Endothelial cell of umbilical vein (primary cell): ENCODE results near the gene CAV1. TPM values are rescaled to one million over a fixed set of nuclear protein-coding genes. Genes with fewer than 3 reads are reported as not detected.

Experiments
- BruUV-seq: library from RNA; stranded (reverse); fragments of 400-500 nt; replicated peaks from 2 replicates; lab custom pipeline; 2021; lab: Mats Ljungman, UMichigan
- CTCF ChIA-PET: fragments of 300-600, 350-600 bp; sonication (Branson Sonifier 250); formaldehyde crosslinking; loops from one replicate; lab custom pipeline; 2021; ENCODE audit warnings: antibody characterized with exemption, inconsistent platforms; lab: Charles Lee
- POLR2A ChIA-PET: fragments of 300-600, 350-600 bp; sonication (Branson Sonifier 250); formaldehyde crosslinking; loops from one replicate; lab custom pipeline; 2021; ENCODE audit warnings: antibody characterized with exemption, inconsistent platforms; lab: Charles Lee
- DNase-seq: peaks from one replicate; pipeline ENCODE4 v3.0.0-alpha.2; 2011; ENCODE audit warnings: low read depth, low spot score
- FAIRE-seq: peaks from 2 replicates; lab custom pipeline; 2011; peaks lifted over from hg19 to GRCh38; lab: Jason Lieb, UNC
- H2AFZ ChIP-seq: 2 replicates; pipeline ENCODE4 v1.6.0; 2012; ENCODE audit warnings: low read depth, low read length, control low read depth, inconsistent platforms
- H3K27ac ChIP-seq: 2 replicates; pipeline ENCODE4 v1.5.1; 2011; ENCODE audit warnings: low read depth, mild to moderate bottlenecking, control low read depth, low read length, moderate library complexity; ENCODE audit not compliant: insufficient read depth
- H3K27me3 ChIP-seq, 2 experiments: 2 replicates each; pipeline versions ENCODE4 v1.6.0 to v1.6.1; 2011; ENCODE audit warnings: low read length in 2 of 2, mixed read lengths in 1 of 2; ENCODE audit not compliant: control insufficient read depth in 2 of 2, insufficient read depth in 2 of 2
- H3K36me3 ChIP-seq, 2 experiments: 2 replicates in 1 of 2; 3 replicates in 1 of 2; pipeline ENCODE4 v1.5.1; 2011; ENCODE audit warnings: low read length in 2 of 2, mild to moderate bottlenecking in 1 of 2, moderate library complexity in 1 of 2; ENCODE audit not compliant: control insufficient read depth in 2 of 2, insufficient read depth in 2 of 2; ENCODE audit errors: extremely low read depth in 1 of 2
- H3K4me1 ChIP-seq: 3 replicates; pipeline ENCODE4 v1.5.1; 2011; ENCODE audit warnings: mild to moderate bottlenecking, low read length; ENCODE audit not compliant: control insufficient read depth, insufficient read depth; ENCODE audit errors: extremely low read depth
- H3K4me2 ChIP-seq: 2 replicates; pipeline ENCODE4 v1.6.1; 2011; ENCODE audit warnings: low read length, control low read depth, mixed read lengths; ENCODE audit not compliant: insufficient read depth
- H3K4me3 ChIP-seq, 3 experiments: fragments of 200-600 bp in 1 of 3; sonication (generic), shearing (Covaris generic) in 1 of 3; replicated peaks in 1 of 3; 2 replicates each; pipeline ENCODE4 v1.5.1; 2011 to 2016; ENCODE audit warnings: control low read depth in 3 of 3, low read length in 3 of 3, mild to moderate bottlenecking in 2 of 3, inconsistent platforms in 1 of 3, low read depth in 1 of 3, moderate library complexity in 1 of 3; ENCODE audit not compliant: insufficient read depth in 1 of 3
- H3K79me2 ChIP-seq: 2 replicates; pipeline ENCODE4 v1.6.0; 2012; ENCODE audit warnings: low read length, inconsistent platforms; ENCODE audit not compliant: control insufficient read depth, insufficient read depth
- H3K9ac ChIP-seq: replicated peaks from 2 replicates; pipeline ENCODE3; 2011; ENCODE audit warnings: low read length, control low read depth; ENCODE audit not compliant: insufficient read depth; ENCODE audit errors: extremely low read depth
- H3K9me1 ChIP-seq: replicated peaks from 3 replicates; pipeline ENCODE4 v1.6.0; 2011; ENCODE audit warnings: mild to moderate bottlenecking, low read length; ENCODE audit not compliant: control insufficient read depth, insufficient read depth; ENCODE audit errors: extremely low read depth
- H3K9me3 ChIP-seq: replicated peaks from 2 replicates; pipeline ENCODE4 v1.5.1; 2012; ENCODE audit warnings: low read length, inconsistent platforms; ENCODE audit not compliant: control insufficient read depth, insufficient read depth
- H4K20me1 ChIP-seq: replicated peaks from 2 replicates; pipeline ENCODE3; 2011; ENCODE audit warnings: mild to moderate bottlenecking, low read length; ENCODE audit not compliant: control insufficient read depth, insufficient read depth; ENCODE audit errors: extremely low read depth
- EZH2 ChIP-seq: IDR thresholded peaks from 2 replicates; pipeline ENCODE4 v1.6.1; 2012; ENCODE audit warnings: borderline replicate concordance, low read depth, mild to moderate bottlenecking, moderate library complexity, low read length, inconsistent platforms; ENCODE audit not compliant: severe bottlenecking
- FOS ChIP-seq: IDR thresholded peaks from 2 replicates; pipeline ENCODE4 v1.6.1; 2011; ENCODE audit warnings: mild to moderate bottlenecking, low read length, moderate library complexity, borderline replicate concordance; ENCODE audit not compliant: insufficient read depth
- GATA2 ChIP-seq: IDR thresholded peaks from 2 replicates; pipeline ENCODE4 v1.7.0; 2011; ENCODE audit warnings: low read depth, mild to moderate bottlenecking, moderate library complexity, mixed read lengths, low read length; ENCODE audit not compliant: insufficient read length, insufficient read depth
- JUN ChIP-seq: IDR thresholded peaks from 2 replicates; pipeline ENCODE4 v1.6.1; 2011; ENCODE audit warnings: borderline replicate concordance, low read depth; ENCODE audit not compliant: insufficient read length, insufficient read depth
- MYC ChIP-seq: IDR thresholded peaks from one replicate; pipeline ENCODE4 v1.6.1; 2011; ENCODE audit warnings: mild to moderate bottlenecking, low read depth, low read length
- POLR2A ChIP-seq: IDR thresholded peaks from 2 replicates; pipeline ENCODE4 v1.6.1; 2012; ENCODE audit warnings: low read depth, mild to moderate bottlenecking, control low read depth, low read length
- POLR2AphosphoS5 ChIP-seq: IDR thresholded peaks from 2 replicates; pipeline ENCODE4 v1.6.1; 2012; ENCODE audit warnings: low read depth, mild to moderate bottlenecking, control low read depth, low read length, moderate library complexity; ENCODE audit not compliant: insufficient read depth
- dilution Hi-C: fragments of 300-500 bp; cut with MboI; formaldehyde crosslinking; loops from one replicate; pipeline ENCODE4 v1.15.0; 2019; ENCODE audit warnings: low sequenced_read_pairs; ENCODE audit not compliant: extremely low pct_ligation_motif_present
- intact Hi-C: fragments of 100-400 bp; cut with micrococcal nuclease; formaldehyde crosslinking; loops from one replicate; pipeline ENCODE4 v1.10.0; 2022
- polyA plus RNA-seq, 4 experiments: library from polyadenylated mRNA; depleted of rRNA in 3 of 4; stranded (reverse) in 3 of 4; unstranded in 1 of 4; fragments of >200 nt; gene quantifications; 2 replicates each; pipeline versions ENCODE4 v1.2.1 to v1.2.3, GENCODE V29; 2011 to 2012; ENCODE audit warnings: missing spikeins in 1 of 4
- total RNA-seq: library from RNA; stranded (reverse); gene quantifications from 2 replicates; pipeline ENCODE4 v1.2.3, GENCODE V29; 2021
- TF ChIP-seq, protein P1 (sequence below), 2 donors: IDR thresholded peaks; 1 replicate in 1 of 2; 2 replicates in 1 of 2; pipeline ENCODE4 v1.5.1; 2011; ENCODE audit warnings: low read length in 2 of 2, mild to moderate bottlenecking in 2 of 2, moderate library complexity in 2 of 2, control low read depth in 1 of 2, inconsistent platforms in 1 of 2, low read depth in 1 of 2; ENCODE audit not compliant: insufficient read depth in 1 of 2; ENCODE audit errors: extremely low read depth in 1 of 2
- TF ChIP-seq, protein P2 (sequence below): IDR thresholded peaks from 2 replicates; pipeline ENCODE4 v1.6.1; 2011; ENCODE audit not compliant: insufficient read depth, insufficient read length

The CAV1 gene
- total and polyA plus RNA-seq, 2 donors (not counting 3 experiments of a cell fraction or from before 2014, with no cell fraction given) = 1,483 to 3,129 TPM

DNA sequence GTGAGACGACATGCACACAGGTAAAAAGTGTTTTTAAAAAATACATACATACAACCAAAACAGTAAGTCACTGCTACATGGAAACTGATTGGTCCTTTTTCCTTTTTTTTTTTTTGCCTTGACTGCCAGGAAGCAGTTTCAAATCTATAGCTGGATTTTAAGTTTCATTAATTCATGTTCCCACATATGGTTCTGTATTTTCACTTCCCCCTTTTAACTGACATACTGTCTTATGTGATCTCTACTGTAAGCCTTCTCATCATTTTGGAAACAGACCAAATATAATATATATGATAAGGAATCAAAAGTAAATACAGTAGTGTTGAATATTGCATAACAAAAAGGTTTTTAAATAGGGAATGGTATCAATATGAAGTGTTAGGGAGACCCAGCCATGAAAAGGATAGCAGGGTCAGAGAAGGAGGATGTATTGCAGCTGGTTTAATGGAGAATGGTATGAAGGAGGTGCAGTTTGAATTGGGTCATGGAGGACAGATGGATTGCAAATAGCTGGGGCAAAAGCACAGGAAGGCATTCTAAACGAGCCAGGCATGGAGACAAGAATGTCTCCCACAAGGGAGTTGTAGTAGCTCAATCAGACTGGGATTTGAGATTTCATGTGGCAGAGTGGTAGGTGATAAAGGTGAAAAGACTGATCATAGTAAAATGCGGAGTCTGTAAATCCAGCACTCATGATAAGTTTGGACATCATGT is 5.4 kb downstream of the CAV1 start:
- DNase-seq = no peak
- peaks cover 95% of the 10 kb centered on the region for H3K79me2 ChIP-seq
- H3K27ac ChIP-seq = no peak overlapping the region
- H3K36me3 ChIP-seq = peaks cover 18 to 38% of the 10 kb centered on the region in 2 experiments
- H3K4me2 ChIP-seq = peak overlapping the region; percentile 83
- ChIA-PET CTCF (interaction anchor here (0.6 to 2.6 kb wide), 8 partner anchors 12 to 294 kb away, joined by 3 to 12 read pairs (median 5); no protein-coding TSS in a partner anchor), POLR2A (no interaction called here)
- H2AFZ ChIP-seq = no peak overlapping the region
- no TSS peak for BruUV-seq
- no peaks in the 10 kb centered on the region for H3K9me1 ChIP-seq
- no peaks in the 10 kb centered on the region for H3K27me3 ChIP-seq
- FAIRE-seq = no peak
- H3K9ac ChIP-seq = peak overlapping the region; percentile 26
- no peaks in the 10 kb centered on the region for H3K9me3 ChIP-seq
- intact Hi-C loops = loop anchor here (2.0 kb wide), 1 partner anchor 15 kb away; no protein-coding TSS in a partner anchor
- TF ChIP-seq MYC (no peak), JUN (no peak), POLR2A (no peak), FOS (no peak), POLR2AphosphoS5 (no peak), GATA2 (no peak), EZH2 (no peak)
- TF ChIP-seq, protein P1, sequence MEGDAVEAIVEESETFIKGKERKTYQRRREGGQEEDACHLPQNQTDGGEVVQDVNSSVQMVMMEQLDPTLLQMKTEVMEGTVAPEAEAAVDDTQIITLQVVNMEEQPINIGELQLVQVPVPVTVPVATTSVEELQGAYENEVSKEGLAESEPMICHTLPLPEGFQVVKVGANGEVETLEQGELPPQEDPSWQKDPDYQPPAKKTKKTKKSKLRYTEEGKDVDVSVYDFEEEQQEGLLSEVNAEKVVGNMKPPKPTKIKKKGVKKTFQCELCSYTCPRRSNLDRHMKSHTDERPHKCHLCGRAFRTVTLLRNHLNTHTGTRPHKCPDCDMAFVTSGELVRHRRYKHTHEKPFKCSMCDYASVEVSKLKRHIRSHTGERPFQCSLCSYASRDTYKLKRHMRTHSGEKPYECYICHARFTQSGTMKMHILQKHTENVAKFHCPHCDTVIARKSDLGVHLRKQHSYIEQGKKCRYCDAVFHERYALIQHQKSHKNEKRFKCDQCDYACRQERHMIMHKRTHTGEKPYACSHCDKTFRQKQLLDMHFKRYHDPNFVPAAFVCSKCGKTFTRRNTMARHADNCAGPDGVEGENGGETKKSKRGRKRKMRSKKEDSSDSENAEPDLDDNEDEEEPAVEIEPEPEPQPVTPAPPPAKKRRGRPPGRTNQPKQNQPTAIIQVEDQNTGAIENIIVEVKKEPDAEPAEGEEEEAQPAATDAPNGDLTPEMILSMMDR (IDR thresholded peaks at IDR 0.05; ENCODE audit: extremely low read depth in 1 of 2, insufficient read depth in 1 of 2, low read depth in 1 of 2, low read length in 2 of 2) = no peak
- TF ChIP-seq, protein P2, sequence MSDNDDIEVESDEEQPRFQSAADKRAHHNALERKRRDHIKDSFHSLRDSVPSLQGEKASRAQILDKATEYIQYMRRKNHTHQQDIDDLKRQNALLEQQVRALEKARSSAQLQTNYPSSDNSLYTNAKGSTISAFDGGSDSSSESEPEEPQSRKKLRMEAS = no peak
- H3K4me3 ChIP-seq = peak overlapping the region in 2 of 3 experiments; percentile 13 to 48
- peaks cover 63% of the 10 kb centered on the region for H3K4me1 ChIP-seq
- peaks cover 9% of the 10 kb centered on the region for H4K20me1 ChIP-seq
- dilution Hi-C loops = no loop called here
